Fibroblast of the aortic adventitia (primary cell): ENCODE results near the gene NLRP5. TPM values are rescaled to one million over a fixed set of nuclear protein-coding genes. Genes with fewer than 3 reads are reported as not detected.
A peak's percentile ranks its signal among the peaks of the same experiment; 100 is the strongest.

Experiments used
- DNase-seq: peaks from one replicate; pipeline ENCODE4 v3.0.0-alpha.2; 2010; ENCODE audit warnings: low read depth
- H3K4me3 ChIP-seq: 2 replicates; pipeline ENCODE4 v1.5.1; 2011; ENCODE audit warnings: low read depth, mild to moderate bottlenecking, control low read depth, low read length, moderate library complexity
- CTCF ChIP-seq: IDR thresholded peaks from 2 replicates; pipeline ENCODE4 v1.5.1; 2011; ENCODE audit warnings: mild to moderate bottlenecking, low read length, control low read depth, inconsistent platforms; ENCODE audit not compliant: insufficient read depth
- small RNA-seq: library from RNA; depleted of rRNA; stranded (forward); fragments of <200 nt; gene quantifications from one replicate; pipeline ENCODE3, GENCODE V24; 2012
- total RNA-seq: library from RNA; depleted of rRNA; stranded (reverse); fragments of >200 nt; gene quantifications from 2 replicates; pipeline ENCODE4 v1.2.3, GENCODE V29; 2012; ENCODE audit warnings: low replicate concordance

Gene NLRP5
- total RNA-seq, 1 donor: not detected

- no peak for TF ChIP-seq CTCF
- peak; percentile 59 for DNase-seq
- peak overlapping the region; percentile 33 for H3K4me3 ChIP-seq
Observed at GRCh38 chr19:56108447-56109195, 122.0 kb downstream of the NLRP5 start.

DNA sequence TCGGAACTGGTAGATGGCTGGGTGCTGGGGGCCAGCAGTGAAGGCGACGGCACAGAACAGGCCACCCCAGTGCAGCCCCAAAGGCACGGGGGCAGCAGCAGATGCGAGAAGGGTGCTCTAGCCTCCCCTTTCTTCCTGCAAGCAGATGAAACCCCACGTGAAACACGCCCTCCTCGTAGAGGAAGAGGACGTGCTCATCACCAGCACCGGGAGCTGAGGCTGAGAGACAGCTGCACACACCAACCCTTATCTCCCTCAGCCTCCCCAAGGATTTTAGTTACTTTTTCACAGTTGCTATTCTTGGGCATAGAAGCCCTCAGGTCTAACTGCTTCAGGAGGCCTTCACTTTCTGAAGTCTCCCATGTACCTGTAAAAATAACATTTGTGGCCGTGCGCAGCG, 122.7 kb downstream of the NLRP5 start:
- H3K4me3 ChIP-seq: peak overlapping the region; percentile 33
- peak; percentile 37 for DNase-seq
- no peak for TF ChIP-seq CTCF

DNA sequence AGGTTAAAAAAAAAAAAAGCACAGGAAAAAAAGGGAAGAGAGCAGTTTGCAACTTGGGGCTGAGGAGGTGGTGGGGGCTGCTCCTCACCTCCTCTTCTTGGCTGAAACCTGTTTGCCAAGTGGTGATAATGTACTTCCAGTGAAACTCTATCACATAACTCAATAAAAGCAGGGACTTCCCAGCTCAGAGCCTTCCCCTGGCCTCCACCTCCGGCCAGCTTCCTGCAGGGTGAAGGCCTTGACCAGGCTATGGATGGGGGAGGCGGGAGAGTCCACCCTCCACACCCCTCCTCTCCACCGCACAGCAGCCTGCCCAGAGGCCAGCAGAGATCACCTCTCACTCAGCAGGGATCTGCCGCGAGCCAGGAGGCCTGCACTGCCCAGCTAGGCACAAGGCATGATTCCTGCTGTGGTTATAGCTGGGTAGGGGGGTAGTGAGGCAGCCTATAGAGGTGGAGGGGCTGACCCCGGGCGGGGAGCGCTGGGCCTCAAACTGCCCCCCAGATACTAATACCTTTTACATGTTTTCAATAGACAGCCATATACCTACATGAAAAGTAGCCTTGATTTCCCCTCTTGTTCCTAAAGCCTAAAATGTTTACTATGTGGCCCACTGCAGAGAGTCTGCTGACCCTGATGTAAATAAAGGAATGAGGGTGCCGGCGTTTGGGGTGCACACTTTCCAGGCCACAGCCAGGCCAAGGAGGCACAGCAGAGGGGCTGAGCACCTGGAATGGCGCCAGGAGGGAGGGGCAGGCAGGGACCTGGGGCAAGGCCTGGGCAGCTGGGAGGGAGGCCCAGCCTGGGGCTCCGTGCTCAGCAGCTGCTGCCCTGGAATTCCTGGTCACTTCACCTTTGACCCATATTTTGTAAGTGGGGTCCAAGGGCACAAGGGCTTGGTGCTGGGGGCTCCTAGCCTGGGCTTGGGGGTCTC, 124.2 kb downstream of the NLRP5 start:
- no peak for TF ChIP-seq CTCF
- H3K4me3 ChIP-seq: no peak overlapping the region
- DNase-seq: peak; percentile 34

Small RNA genes within 50 kb of the gene (small RNA-seq; reads per million reads assigned to genes)
- gene RF00019: not detected

Other genes with a start within 250 kb of the NLRP5 start
- gene NLRP9, start 248.4 kb upstream of the NLRP5 start, total RNA-seq: not detected in 2 replicates
- gene RFPL4A, start 227.7 kb upstream of the NLRP5 start, total RNA-seq: not detected in 2 replicates
- gene RFPL4AL1, start 217.7 kb upstream of the NLRP5 start, total RNA-seq: not detected in 2 replicates
- not detected in 2 replicates for gene NLRP11, start 154.8 kb upstream of the NLRP5 start, total RNA-seq
- not detected in 2 replicates for gene NLRP4, start 150.2 kb upstream of the NLRP5 start, total RNA-seq
- gene NLRP13, start 54.4 kb upstream of the NLRP5 start, total RNA-seq: not detected in 2 replicates
- not detected in 2 replicates for gene NLRP8, start 38.9 kb upstream of the NLRP5 start, total RNA-seq
- 8.5 and 15.9 TPM in 2 replicates for gene ZNF787, start 134.5 kb downstream of the NLRP5 start, total RNA-seq
- 12.9 and 19.5 TPM in 2 replicates for gene ZNF444, start 154.5 kb downstream of the NLRP5 start, total RNA-seq
- not detected in 2 replicates for gene GALP, start 189.2 kb downstream of the NLRP5 start, total RNA-seq
- gene ZSCAN5B, start 211.0 kb downstream of the NLRP5 start, total RNA-seq: 0.09 TPM in 1 of 2 replicates, not detected in the other
- gene ZSCAN5C, start 215.5 kb downstream of the NLRP5 start, total RNA-seq: not detected in 2 replicates